Measurements from ENCODE around the gene OR5A1.
A peak's percentile ranks its signal among the peaks of the same experiment; 100 is the strongest.
"Not testable (repeated sequence)": the region's sequence is repeated elsewhere in the genome, so short reads cannot be mapped to it uniquely, and the experiment has no call there.

Gene OR5A1

DNA sequence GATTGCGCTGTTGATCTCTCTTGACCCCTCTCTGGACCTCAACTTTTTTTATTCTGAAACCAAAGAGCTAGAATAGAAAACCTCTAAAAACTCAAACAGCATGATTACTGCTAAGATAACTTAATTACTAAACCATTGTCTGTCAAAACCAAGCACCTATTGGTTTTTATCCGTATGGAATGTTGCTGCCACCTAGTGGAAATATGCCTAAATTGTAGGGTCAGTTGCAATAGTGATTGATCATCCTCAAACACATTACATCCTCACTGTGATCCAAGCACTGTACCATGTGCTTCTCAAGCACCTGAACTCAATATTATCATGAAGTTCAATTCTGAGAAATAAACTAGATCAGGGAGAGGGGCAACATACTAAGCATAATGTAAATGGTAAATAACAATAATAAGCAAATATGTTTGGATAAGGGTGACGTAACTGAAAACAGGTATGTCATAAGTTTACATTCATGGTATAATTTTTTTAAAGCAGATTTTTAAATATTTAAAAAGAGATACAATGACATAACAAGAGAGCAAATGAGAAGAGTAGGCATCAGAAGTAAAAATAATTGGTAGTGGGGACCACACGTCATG is 6.2 kb upstream of the OR5A1 start:
- Mint-ChIP-seq H3K4me1 (ENCODE audit: low read depth) (no peaks in the 10 kb centered on the region), H3K9me3 (no peaks in the 10 kb centered on the region), H3K4me3 (no peak overlapping the region), H3K27me3 (ENCODE audit: low read depth) (peaks cover 6% of the 10 kb centered on the region), H3K27ac (no peak overlapping the region), H3K36me3 (ENCODE audit: low read depth) (no peaks in the 10 kb centered on the region)
- peak; percentile 8 for DNase-seq (ENCODE audit: low spot score)

GRCh38 chr11:59437770-59438169 is 1.5 kb downstream of the OR5A1 start:
- Mint-ChIP-seq H3K27me3 (ENCODE audit: low read depth) (peaks cover 1% of the 10 kb centered on the region), H3K4me1 (ENCODE audit: low read depth) (no peaks in the 10 kb centered on the region)
- DNase-seq (ENCODE audit: low spot score) = no peak

DNA sequence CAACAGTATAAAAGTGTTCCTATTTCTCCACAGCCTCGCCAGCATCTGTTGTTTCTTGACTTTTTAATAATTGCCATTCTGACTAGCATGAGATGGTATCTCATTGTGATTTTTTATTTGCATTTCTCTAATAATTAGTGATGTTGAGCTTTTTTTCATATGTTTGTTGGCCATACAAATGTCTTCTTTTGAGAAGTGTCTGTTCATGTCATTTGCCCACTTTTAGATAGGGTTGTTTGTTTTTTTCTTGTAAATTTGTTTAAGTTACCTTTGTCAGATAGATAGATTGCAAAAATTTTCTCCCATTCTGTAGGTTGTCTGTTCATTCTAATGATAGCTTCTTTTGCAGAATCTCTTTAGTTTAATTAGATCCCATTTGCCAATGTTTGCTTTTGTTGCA is 9.4 kb downstream of the OR5A1 start:
- H3K4me3 Mint-ChIP-seq; DNase-seq (ENCODE audit: low spot score); H3K36me3 Mint-ChIP-seq (ENCODE audit: low read depth); H3K9me3 Mint-ChIP-seq; H3K27ac Mint-ChIP-seq; H3K27me3 Mint-ChIP-seq (ENCODE audit: low read depth); H3K4me1 Mint-ChIP-seq (ENCODE audit: low read depth): not testable (repeated sequence)

More at GRCh38 chr11:59437770-59438169, 1.5 kb downstream of the OR5A1 start:
- Mint-ChIP-seq H3K4me3 (no peak overlapping the region), H3K36me3 (ENCODE audit: low read depth) (no peaks in the 10 kb centered on the region), H3K27ac (no peak overlapping the region), H3K9me3 (no peaks in the 10 kb centered on the region)

GRCh38 chr11:59448484-59448883 is 12.2 kb downstream of the OR5A1 start:
- no peaks in the 10 kb centered on the region for H3K9me3 Mint-ChIP-seq
- H3K4me3 Mint-ChIP-seq = no peak overlapping the region
- H3K36me3 Mint-ChIP-seq (ENCODE audit: low read depth) = no peaks in the 10 kb centered on the region
- no peak for DNase-seq (ENCODE audit: low spot score)
- no peaks in the 10 kb centered on the region for H3K4me1 Mint-ChIP-seq (ENCODE audit: low read depth)
- no peak overlapping the region for H3K27ac Mint-ChIP-seq
- H3K27me3 Mint-ChIP-seq (ENCODE audit: low read depth) = peaks cover 5% of the 10 kb centered on the region

DNA sequence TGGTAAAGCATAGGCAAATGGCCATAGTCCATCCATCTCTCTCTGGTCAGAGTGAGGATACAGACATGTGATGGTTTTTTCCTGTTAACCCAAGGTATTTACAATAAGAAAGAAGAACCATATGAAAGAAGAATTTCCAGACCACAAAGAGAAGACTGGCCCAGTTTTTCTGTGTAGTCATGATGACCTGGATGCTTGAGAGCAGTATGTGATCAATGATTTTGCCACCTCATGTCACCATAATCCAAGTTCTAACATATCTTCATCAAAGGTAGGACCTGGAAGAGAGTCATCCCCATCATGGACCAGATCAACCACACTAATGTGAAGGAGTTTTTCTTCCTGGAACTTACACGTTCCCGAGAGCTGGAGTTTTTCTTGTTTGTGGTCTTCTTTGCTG is 20.4 kb downstream of the OR5A1 start, which contains the start of gene OR4D6:
OR4D6 (plus strand) TSS at position 301 of the 400 bp plus-strand sequence; CDS start at position 301, 0 bp downstream.
- Mint-ChIP-seq H3K9me3 (no peaks in the 10 kb centered on the region), H3K36me3 (ENCODE audit: low read depth) (no peaks in the 10 kb centered on the region), H3K4me1 (ENCODE audit: low read depth) (no peaks in the 10 kb centered on the region), H3K4me3 (no peak within 1 kb of the TSS), H3K27ac (no peak within 1 kb of the TSS), H3K27me3 (ENCODE audit: low read depth) (no peaks in the 10 kb centered on the region)
- no peak for DNase-seq (ENCODE audit: low spot score)

DNA sequence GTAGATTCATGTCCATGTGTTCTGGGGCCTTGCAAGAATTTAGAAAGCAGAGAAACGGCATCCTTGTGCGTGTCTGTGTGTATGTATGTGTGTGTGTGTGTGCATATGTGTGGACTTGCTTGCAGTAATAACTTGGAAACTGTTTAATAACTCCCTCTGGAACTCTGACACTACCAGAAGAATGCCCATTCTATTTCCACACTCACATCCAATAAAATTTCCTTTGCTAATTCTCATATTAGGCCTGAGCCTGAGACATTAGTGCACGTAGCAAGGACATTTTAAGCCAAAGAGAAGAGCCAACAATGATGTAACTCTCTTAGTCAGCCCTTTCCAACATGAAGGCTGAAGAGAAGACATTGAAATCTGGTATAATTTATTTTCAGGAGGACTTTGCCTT is 23.6 kb downstream of the OR5A1 start:
- H3K9me3 Mint-ChIP-seq = no peaks in the 10 kb centered on the region
- DNase-seq (ENCODE audit: low spot score) = no peak
- no peak overlapping the region for H3K27ac Mint-ChIP-seq
- H3K4me1 Mint-ChIP-seq (ENCODE audit: low read depth) = no peaks in the 10 kb centered on the region
- no peaks in the 10 kb centered on the region for H3K36me3 Mint-ChIP-seq (ENCODE audit: low read depth)
- H3K27me3 Mint-ChIP-seq (ENCODE audit: low read depth) = peaks cover 3% of the 10 kb centered on the region
- H3K4me3 Mint-ChIP-seq = no peak overlapping the region

GRCh38 chr11:59463190-59463641 is 26.9 kb downstream of the OR5A1 start:
- Mint-ChIP-seq H3K27ac (no peak overlapping the region), H3K36me3 (ENCODE audit: low read depth) (no peaks in the 10 kb centered on the region), H3K4me1 (ENCODE audit: low read depth) (no peaks in the 10 kb centered on the region), H3K27me3 (ENCODE audit: low read depth) (peaks cover 3% of the 10 kb centered on the region), H3K9me3 (no peaks in the 10 kb centered on the region), H3K4me3 (no peak overlapping the region)
- no peak for DNase-seq (ENCODE audit: low spot score)

DNA sequence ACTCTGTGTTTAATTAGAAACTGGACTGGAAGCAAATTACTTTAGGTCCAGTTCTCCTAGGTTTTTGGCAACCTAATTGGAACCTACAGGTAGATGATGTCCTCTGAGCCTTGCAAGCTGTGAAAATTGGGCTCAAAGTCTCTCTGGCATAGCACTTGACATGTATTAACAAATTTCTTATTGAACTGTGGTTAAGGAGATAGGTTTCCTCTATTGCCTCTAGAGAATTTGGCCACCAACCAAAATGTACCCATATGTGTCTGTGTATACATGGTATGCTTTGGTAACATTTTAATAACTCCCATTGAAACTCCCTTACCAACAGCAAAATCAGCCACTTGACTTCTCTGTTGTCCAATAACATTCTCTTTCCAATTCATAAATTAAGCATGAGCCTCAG is 36.7 kb downstream of the OR5A1 start, which contains the start of gene OR4D10:
OR4D10 (plus strand) TSS at position 301 of the 400 bp plus-strand sequence. CDS start 4,115 bp downstream, outside the sequence.
- no peaks in the 10 kb centered on the region for H3K9me3 Mint-ChIP-seq

GRCh38 chr11:59475176-59475575 is 38.9 kb downstream of the OR5A1 start:
- no peak for DNase-seq (ENCODE audit: low spot score)
- no peak overlapping the region for H3K27ac Mint-ChIP-seq
- no peaks in the 10 kb centered on the region for H3K36me3 Mint-ChIP-seq (ENCODE audit: low read depth)
- no peaks in the 10 kb centered on the region for H3K9me3 Mint-ChIP-seq
- H3K27me3 Mint-ChIP-seq (ENCODE audit: low read depth) = peaks cover 7% of the 10 kb centered on the region
- no peak overlapping the region for H3K4me3 Mint-ChIP-seq
- H3K4me1 Mint-ChIP-seq (ENCODE audit: low read depth) = no peaks in the 10 kb centered on the region

More for the DNA sequence above, 36.7 kb downstream of the OR5A1 start, which contains the start of gene OR4D10:
- Mint-ChIP-seq H3K36me3 (ENCODE audit: low read depth) (no peaks in the 10 kb centered on the region), H3K4me3 (no peak within 1 kb of the TSS), H3K4me1 (ENCODE audit: low read depth) (no peaks in the 10 kb centered on the region), H3K27ac (no peak within 1 kb of the TSS), H3K27me3 (ENCODE audit: low read depth) (peaks cover 3% of the 10 kb centered on the region)
- DNase-seq (ENCODE audit: low spot score) = no peak

GRCh38 chr11:59479906-59480305 is 43.6 kb downstream of the OR5A1 start:
- Mint-ChIP-seq H3K27ac (no peak overlapping the region), H3K4me3 (no peak overlapping the region), H3K27me3 (ENCODE audit: low read depth) (peaks cover 4% of the 10 kb centered on the region), H3K9me3 (no peaks in the 10 kb centered on the region), H3K36me3 (ENCODE audit: low read depth) (no peaks in the 10 kb centered on the region), H3K4me1 (ENCODE audit: low read depth) (no peaks in the 10 kb centered on the region)
- no peak for DNase-seq (ENCODE audit: low spot score)

DNA sequence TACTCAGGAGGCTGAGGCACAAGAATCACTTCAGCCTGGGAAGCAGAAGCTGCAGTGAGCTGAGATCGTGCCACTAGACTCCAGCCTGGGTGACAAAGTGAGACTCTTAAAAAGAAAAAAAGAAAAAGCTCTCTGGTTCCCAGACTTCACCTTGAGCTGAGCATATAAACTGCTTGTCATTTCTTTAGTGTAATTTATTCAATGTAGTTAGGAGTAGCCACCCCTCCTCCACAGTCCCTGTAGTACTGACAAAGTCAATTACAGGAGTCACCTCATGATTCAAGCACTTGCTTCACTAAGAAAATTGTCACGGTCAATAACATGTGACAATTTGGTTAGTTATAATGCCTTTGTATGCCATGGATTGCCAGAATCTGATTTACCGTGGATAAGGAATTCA is 44.1 kb downstream of the OR5A1 start:
- Mint-ChIP-seq H3K4me3 (no peak overlapping the region), H3K9me3 (no peaks in the 10 kb centered on the region), H3K4me1 (ENCODE audit: low read depth) (no peaks in the 10 kb centered on the region), H3K27ac (no peak overlapping the region), H3K36me3 (ENCODE audit: low read depth) (no peaks in the 10 kb centered on the region), H3K27me3 (ENCODE audit: low read depth) (peaks cover 4% of the 10 kb centered on the region)
- no peak for DNase-seq (ENCODE audit: low spot score)
